H1 (cell line): ENCODE data around the gene OR5H1. TPM values are rescaled to one million over a fixed set of nuclear protein-coding genes. Genes with fewer than 3 reads are reported as not detected.

Source experiments
- CTCF ChIA-PET: fragments of 300-600 bp; sonication (Branson Sonifier 250); formaldehyde crosslinking; loops from one replicate; lab custom pipeline; 2021; ENCODE audit not compliant: partially characterized antibody; lab: Charles Lee
- POLR2A ChIA-PET: fragments of 300-600 bp; sonication (Branson Sonifier 250); formaldehyde crosslinking; loops from one replicate; lab custom pipeline; 2021; ENCODE audit warnings: inconsistent platforms; ENCODE audit not compliant: partially characterized antibody; lab: Charles Lee
- DNase-seq, 2 experiments: peaks; one replicate each; pipeline versions ENCODE4 v3.0.0 to v3.0.0-alpha.2; 2010 to 2022; ENCODE audit warnings: low spot score in 2 of 2, low read depth in 1 of 2, mixed read lengths in 1 of 2
- FAIRE-seq: peaks from 2 replicates; lab custom pipeline; 2011; peaks lifted over from hg19 to GRCh38; lab: Jason Lieb, UNC
- H2AFZ ChIP-seq: 2 replicates; pipeline ENCODE4 v1.8.1; 2012; ENCODE audit warnings: low read length, inconsistent platforms
- H2AK5ac ChIP-seq: 2 replicates; pipeline ENCODE4 v1.6.1; 2013; ENCODE audit warnings: low read depth, low read length
- H2BK120ac ChIP-seq: replicated peaks from 2 replicates; pipeline ENCODE3; 2013; ENCODE audit warnings: low read depth, low read length, inconsistent platforms
- H2BK12ac ChIP-seq: 2 replicates; pipeline ENCODE4 v1.6.1; 2013; ENCODE audit warnings: low read depth, low read length
- H2BK15ac ChIP-seq: 2 replicates; pipeline ENCODE4 v1.6.1; 2013; ENCODE audit warnings: low read length
- H2BK20ac ChIP-seq: 2 replicates; pipeline ENCODE4 v1.6.1; 2013; ENCODE audit warnings: low read length
- H2BK5ac ChIP-seq: 2 replicates; pipeline ENCODE4 v1.6.1; 2013; ENCODE audit warnings: low read depth, low read length
- H3K14ac ChIP-seq: 2 replicates; pipeline ENCODE4 v1.6.1; 2013; ENCODE audit warnings: inconsistent platforms; ENCODE audit not compliant: insufficient read length
- H3K18ac ChIP-seq: 2 replicates; pipeline ENCODE4 v1.6.1; 2013; ENCODE audit warnings: low read length; ENCODE audit errors: extremely low read depth
- H3K23ac ChIP-seq: 2 replicates; pipeline ENCODE4 v1.6.1; 2013; ENCODE audit warnings: inconsistent platforms; ENCODE audit not compliant: insufficient read length
- H3K23me2 ChIP-seq: 2 replicates; pipeline ENCODE4 v1.6.1; 2013; ENCODE audit warnings: low read depth, low read length
- H3K27ac ChIP-seq: 2 replicates; pipeline ENCODE4 v1.6.1; 2011; ENCODE audit warnings: low read depth, low read length, inconsistent platforms
- H3K27me3 ChIP-seq, 4 experiments: replicated peaks in 1 of 4; 1 replicate in 1 of 4; 2 replicates in 3 of 4; pipeline versions ENCODE4 v1.6.1 to v1.8.1; 2011 to 2013; ENCODE audit warnings: low read length in 3 of 4, mild to moderate bottlenecking in 3 of 4, inconsistent platforms in 2 of 4, mixed read lengths in 2 of 4, moderate library complexity in 1 of 4; ENCODE audit not compliant: control insufficient read depth in 3 of 4, insufficient read depth in 3 of 4; ENCODE audit errors: extremely low read depth in 1 of 4
- H3K36me3 ChIP-seq, 4 experiments: 2 replicates each; pipeline versions ENCODE4 v1.6.1 to v1.8.1; 2011 to 2013; ENCODE audit warnings: mild to moderate bottlenecking in 4 of 4, low read length in 3 of 4, moderate library complexity in 2 of 4, control low read depth in 1 of 4, inconsistent platforms in 1 of 4; ENCODE audit not compliant: insufficient read depth in 4 of 4, control insufficient read depth in 2 of 4
- H3K4ac ChIP-seq: replicated peaks from 2 replicates; pipeline ENCODE3; 2013; ENCODE audit warnings: low read length, low read depth, mixed read lengths, inconsistent platforms; ENCODE audit not compliant: insufficient read length
- H3K4me1 ChIP-seq, 4 experiments: replicated peaks in 1 of 4; 1 replicate in 1 of 4; 2 replicates in 3 of 4; pipeline versions ENCODE4 v1.6.1 to v1.8.1; 2011 to 2013; ENCODE audit warnings: low read length in 3 of 4, inconsistent platforms in 2 of 4, mixed read lengths in 1 of 4; ENCODE audit not compliant: insufficient read depth in 4 of 4, control insufficient read depth in 3 of 4
- H3K4me2 ChIP-seq, 2 experiments: 2 replicates each; pipeline versions ENCODE4 v1.6.1 to v1.8.1; 2011 to 2013; ENCODE audit warnings: low read depth in 2 of 2, low read length in 2 of 2, control low read depth in 1 of 2, inconsistent platforms in 1 of 2, mild to moderate bottlenecking in 1 of 2; ENCODE audit not compliant: insufficient read depth in 1 of 2
- H3K4me3 ChIP-seq, 4 experiments: fragments of 200-600, 300-600 bp in 1 of 4; sonication (generic), shearing (Covaris generic), sonication (Bioruptor Twin) in 1 of 4; 2 replicates each; pipeline versions ENCODE4 v1.5.1 to v1.8.1; 2011 to 2016; ENCODE audit warnings: low read length in 4 of 4, low read depth in 3 of 4, control low read depth in 2 of 4, inconsistent platforms in 2 of 4, mild to moderate bottlenecking in 2 of 4, mixed read lengths in 1 of 4, moderate library complexity in 1 of 4; ENCODE audit not compliant: insufficient read depth in 2 of 4; ENCODE audit errors: extremely low read depth in 1 of 4
- H3K56ac ChIP-seq: replicated peaks from 2 replicates; pipeline ENCODE3; 2013; ENCODE audit warnings: low read depth, mild to moderate bottlenecking, mixed read lengths, low read length, inconsistent platforms; ENCODE audit not compliant: insufficient read length
- H3K79me1 ChIP-seq: 2 replicates; pipeline ENCODE4 v1.6.1; 2013; ENCODE audit warnings: low read depth, low read length, control low read depth
- H3K79me2 ChIP-seq, 2 experiments: 2 replicates each; pipeline versions ENCODE4 v1.6.1 to v1.8.1; 2012 to 2013; ENCODE audit warnings: low read length in 2 of 2, mild to moderate bottlenecking in 2 of 2, inconsistent platforms in 1 of 2; ENCODE audit not compliant: insufficient read depth in 2 of 2, control insufficient read depth in 1 of 2
- H3K9ac ChIP-seq, 4 experiments: replicated peaks in 1 of 4; 1 replicate in 1 of 4; 2 replicates in 3 of 4; pipeline versions ENCODE4 v1.6.1 to v1.8.1; 2011 to 2013; ENCODE audit warnings: low read depth in 3 of 4, low read length in 3 of 4, control low read depth in 2 of 4, mild to moderate bottlenecking in 2 of 4, moderate library complexity in 2 of 4, inconsistent platforms in 1 of 4; ENCODE audit errors: extremely low read depth in 1 of 4
- H3K9me3 ChIP-seq, 2 experiments: 2 replicates each; pipeline versions ENCODE4 v1.6.1 to v1.8.1; 2012 to 2013; ENCODE audit warnings: mild to moderate bottlenecking in 2 of 2, moderate library complexity in 2 of 2, control low read depth in 1 of 2, inconsistent platforms in 1 of 2, low read depth in 1 of 2, low read length in 1 of 2, mixed read lengths in 1 of 2; ENCODE audit not compliant: insufficient read depth in 2 of 2
- H4K20me1 ChIP-seq, 2 experiments: replicated peaks in 1 of 2; 2 replicates each; pipeline versions ENCODE3 to v1.8.1; 2011 to 2013; ENCODE audit warnings: inconsistent platforms in 2 of 2, low read length in 2 of 2, mild to moderate bottlenecking in 1 of 2; ENCODE audit not compliant: insufficient read depth in 2 of 2, control insufficient read depth in 1 of 2
- H4K5ac ChIP-seq: 2 replicates; pipeline ENCODE4 v1.6.1; 2013; ENCODE audit warnings: low read length, low read depth, mixed read lengths, inconsistent platforms; ENCODE audit not compliant: insufficient read length
- H4K8ac ChIP-seq: 2 replicates; pipeline ENCODE4 v1.8.0; 2013; ENCODE audit warnings: mild to moderate bottlenecking, moderate library complexity, low read length, inconsistent platforms; ENCODE audit not compliant: insufficient read depth; ENCODE audit errors: extremely low read depth
- H4K91ac ChIP-seq: replicated peaks from 2 replicates; pipeline ENCODE3; 2013; ENCODE audit warnings: low read length, mixed read lengths, inconsistent platforms; ENCODE audit not compliant: insufficient read length
- CHD7 ChIP-seq: fragments of 300-600 bp; sonication (generic); IDR thresholded peaks from 2 replicates; pipeline ENCODE4 v1.7.1; 2012; ENCODE audit warnings: low read length, moderate library complexity, mild to moderate bottlenecking, inconsistent platforms; ENCODE audit not compliant: insufficient replicate concordance
- polyA plus RNA-seq, 7 experiments: library from polyadenylated mRNA; depleted of rRNA in 3 of 7; stranded (reverse) in 5 of 7; unstranded in 2 of 7; fragments of >200 nt in 5 of 7; fragments of 200-250 nt in 2 of 7; gene quantifications; 1 replicate in 5 of 7; 2 replicates in 1 of 7; 4 replicates in 1 of 7; pipeline versions ENCODE4 v1.2.1 to v1.2.3, GENCODE V29; 2011 to 2013; ENCODE audit warnings: missing spikeins in 2 of 7, mixed read lengths in 2 of 7
- total RNA-seq: library from RNA; stranded (reverse); fragmentation: NEBNext Ultra II Directional; extraction: Animal tissue kit (Norgen Biotek cat#: 25700); gene quantifications from 2 replicates; pipeline ENCODE4 v1.2.1, GENCODE V29; 2021

The OR5H1 gene
- total and polyA plus RNA-seq, 2 of the 8 experiments (the other 6 are each of a cell fraction or from before 2014, with no cell fraction given): not detected

DNA sequence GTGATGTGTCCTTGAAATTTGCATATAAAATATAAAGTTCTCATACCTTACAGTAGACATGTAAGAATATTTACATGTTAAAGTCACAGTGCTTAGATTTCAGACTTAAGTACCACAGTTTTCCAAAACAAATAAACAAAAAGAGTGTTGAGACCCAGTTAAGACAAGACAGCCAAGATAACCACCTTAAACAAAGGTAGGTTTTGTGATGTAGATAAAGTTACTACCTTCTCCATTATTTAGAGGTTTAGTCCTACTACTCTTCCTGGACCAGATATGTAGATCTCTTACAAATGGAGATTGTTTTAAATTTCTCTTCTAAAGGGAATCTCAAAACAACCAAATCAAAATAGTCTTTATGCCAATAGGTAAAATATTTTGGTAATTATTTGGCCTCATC lies 51.7 kb downstream of the OR5H1 start:
- Histone ChIP-seq H3K23ac (no peak overlapping the region), H2BK120ac (no peak overlapping the region), H3K4me2 (no peak overlapping the region), H3K14ac (no peak overlapping the region), H3K4ac (no peak overlapping the region), H2AK5ac (no peak overlapping the region), H3K56ac (no peak overlapping the region), H3K4me3 (no peak overlapping the region), H3K9ac (no peak overlapping the region), H3K4me1 (peaks cover 0 to 4% (median 0%) of the 10 kb centered on the region in 4 experiments; a peak in 1 of 7 replicates), H3K23me2 (no peaks in the 10 kb centered on the region), H3K36me3 (no peaks in the 10 kb centered on the region), H3K27me3 (no peaks in the 10 kb centered on the region), H2AFZ (no peak overlapping the region), H3K9me3 (no peaks in the 10 kb centered on the region), H2BK12ac (no peak overlapping the region), H4K91ac (no peak overlapping the region), H4K8ac (no peak overlapping the region), H2BK5ac (no peak overlapping the region), H3K79me2 (no peaks in the 10 kb centered on the region), H3K27ac (no peak overlapping the region), H4K20me1 (no peaks in the 10 kb centered on the region), H2BK15ac (no peak overlapping the region), H3K18ac (no peak overlapping the region; the same call in 1 of the 2 replicates), H4K5ac (no peak overlapping the region), H2BK20ac (no peak overlapping the region), H3K79me1 (no peaks in the 10 kb centered on the region)
- FAIRE-seq (no peak), DNase-seq (no peak)
- ChIA-PET CTCF (interaction anchor here (1.2 to 8.2 kb wide), 3 partner anchors 77 to 405 kb away, joined by 3 to 61 read pairs (median 5); no protein-coding TSS in a partner anchor), POLR2A (no interaction called here)
- TF ChIP-seq CHD7: no peak
